HepG2 (cell line): ENCODE data around the gene SPEM2. TPM values are rescaled to one million over a fixed set of nuclear protein-coding genes. Genes with fewer than 3 reads are reported as not detected.

Source experiments
- ATAC-seq: fragments of 200-7000 bp; cut with Tn5 transposase; 3 replicates; pipeline ENCODE4 v1.9.1; 2020; ENCODE audit warnings: mild to moderate bottlenecking, moderate library complexity
- BruUV-seq: library from RNA; stranded (reverse); fragments of 400-500 nt; replicated peaks from 2 replicates; lab custom pipeline; 2021; lab: Mats Ljungman, UMichigan
- CTCF ChIA-PET: fragments of 300-600 bp; formaldehyde crosslinking; extraction: SDS; loops from one replicate; lab custom pipeline; 2021; ENCODE audit warnings: low total read pairs, inconsistent platforms, low intra/inter-chr PET ratio; lab: Yijun Ruan, JAX
- POLR2A ChIA-PET: fragments of 350-600 bp; sonication (Branson Sonifier 250); formaldehyde crosslinking; loops from one replicate; lab custom pipeline; 2020; ENCODE audit warnings: antibody characterized with exemption, inconsistent platforms; lab: Yijun Ruan, JAX
- DNase-seq: peaks from one replicate; pipeline ENCODE4 v3.0.0-alpha.2; 2015; ENCODE audit warnings: low spot score
- FAIRE-seq: peaks from 3 replicates; lab custom pipeline; 2011; peaks lifted over from hg19 to GRCh38; lab: Jason Lieb, UNC
- H2AFZ ChIP-seq: one replicate; pipeline ENCODE4 v1.6.1; 2011; ENCODE audit warnings: low read length, inconsistent platforms
- H3K27ac ChIP-seq: fragments of 300-600 bp; 3 replicates; pipeline ENCODE4 v1.8.0; 2011; ENCODE audit warnings: mixed run types, mild to moderate bottlenecking, mixed read lengths, low read length, inconsistent platforms; ENCODE audit not compliant: insufficient read depth; ENCODE audit errors: extremely low read length
- H3K27me3 ChIP-seq, 2 experiments: fragments of 200-600 bp in 1 of 2; 2 replicates in 1 of 2; 3 replicates in 1 of 2; pipeline versions ENCODE4 v1.6.0 to v1.8.0; 2011; ENCODE audit warnings: low read length in 2 of 2, mild to moderate bottlenecking in 2 of 2, moderate library complexity in 2 of 2, inconsistent platforms in 1 of 2; ENCODE audit not compliant: insufficient read depth in 2 of 2, control insufficient read depth in 1 of 2
- H3K36me3 ChIP-seq, 2 experiments: fragments of 200-600 bp in 1 of 2; replicated peaks in 1 of 2; 2 replicates in 1 of 2; 3 replicates in 1 of 2; pipeline versions ENCODE4 v1.5.1 to v1.8.0; 2011; ENCODE audit warnings: low read length in 2 of 2, inconsistent platforms in 1 of 2; ENCODE audit not compliant: insufficient read depth in 2 of 2, control insufficient read depth in 1 of 2
- H3K4me1 ChIP-seq: 2 replicates; pipeline ENCODE4 v1.5.1; 2012; ENCODE audit warnings: low read length, inconsistent platforms; ENCODE audit not compliant: insufficient read depth
- H3K4me2 ChIP-seq: 2 replicates; pipeline ENCODE4 v1.6.0; 2011; ENCODE audit warnings: low read depth, low read length, inconsistent platforms
- H3K4me3 ChIP-seq, 3 experiments: fragments of 200-600 bp in 1 of 3; sonication (generic), shearing (Covaris generic) in 1 of 3; replicated peaks in 1 of 3; 2 replicates each; pipeline ENCODE4 v1.5.1; 2011 to 2016; ENCODE audit warnings: low read length in 3 of 3, inconsistent platforms in 2 of 3, low read depth in 2 of 3, mild to moderate bottlenecking in 2 of 3, control low read depth in 1 of 3, mixed read lengths in 1 of 3; ENCODE audit not compliant: insufficient read depth in 1 of 3
- H3K79me2 ChIP-seq: one replicate; pipeline ENCODE4 v1.6.1; 2011; ENCODE audit warnings: low read length, inconsistent platforms; ENCODE audit not compliant: insufficient read depth
- H3K9ac ChIP-seq: 2 replicates; pipeline ENCODE4 v1.6.0; 2011; ENCODE audit warnings: mild to moderate bottlenecking, low read depth, low read length, inconsistent platforms; ENCODE audit not compliant: insufficient read depth
- H3K9me3 ChIP-seq: 2 replicates; pipeline ENCODE4 v1.5.1; 2012; ENCODE audit warnings: mild to moderate bottlenecking, low read length
- H4K20me1 ChIP-seq: 2 replicates; pipeline ENCODE4 v1.6.0; 2011; ENCODE audit warnings: inconsistent platforms, mild to moderate bottlenecking, low read length, moderate library complexity; ENCODE audit not compliant: insufficient read depth
- AHR ChIP-seq: IDR thresholded peaks from 2 replicates; pipeline ENCODE4 v1.6.1; 2018; ENCODE audit warnings: missing genetic modification reagents, missing compliant biosample characterization
- ASH2L ChIP-seq: fragments of 300-600, 200-600 bp; sonication (generic); IDR thresholded peaks from 2 replicates; pipeline ENCODE4 v1.7.0; 2017; ENCODE audit warnings: low read depth, mild to moderate bottlenecking, moderate library complexity, mixed read lengths, low read length; ENCODE audit not compliant: insufficient read length
- CCDC6 ChIP-seq: sonication (generic); formaldehyde crosslinking; IDR thresholded peaks from 2 replicates; pipeline ENCODE4 v1.8.1; 2022; ENCODE audit warnings: mild to moderate bottlenecking, missing genetic modification reagents, moderate library complexity
- HMGXB4 ChIP-seq, 2 experiments: sonication (generic) in 1 of 2; formaldehyde crosslinking in 1 of 2; IDR thresholded peaks; 2 replicates each; pipeline versions ENCODE4 v1.4.0 to v1.6.1; 2018 to 2020; ENCODE audit warnings: missing genetic modification reagents in 2 of 2, borderline replicate concordance in 1 of 2, low read depth in 1 of 2, mild to moderate bottlenecking in 1 of 2, missing biosample characterization in 1 of 2
- POLR2AphosphoS5 ChIP-seq: IDR thresholded peaks from 2 replicates; pipeline ENCODE4 v1.6.1; 2012; ENCODE audit warnings: low read depth, low read length
- RCOR2 ChIP-seq: IDR thresholded peaks from 2 replicates; pipeline ENCODE4 v1.6.1; 2016; ENCODE audit warnings: missing biosample characterization, missing genetic modification reagents
- SALL1 ChIP-seq: sonication (generic); formaldehyde crosslinking; IDR thresholded peaks from 2 replicates; pipeline ENCODE4 v1.8.0; 2022; ENCODE audit warnings: mild to moderate bottlenecking, missing genetic modification reagents
- SATB2 ChIP-seq: sonication (generic); formaldehyde crosslinking; IDR thresholded peaks from 2 replicates; pipeline ENCODE4 v1.5.0; 2020; ENCODE audit warnings: missing genetic modification reagents
- TFDP1 ChIP-seq: IDR thresholded peaks from 2 replicates; pipeline ENCODE4 v1.6.1; 2016; ENCODE audit warnings: missing compliant biosample characterization, missing genetic modification reagents, borderline replicate concordance
- ZKSCAN8 ChIP-seq: IDR thresholded peaks from 2 replicates; pipeline ENCODE4 v1.6.1; 2016; ENCODE audit warnings: borderline replicate concordance, missing genetic modification reagents, missing compliant biosample characterization
- ZNF18 ChIP-seq: sonication (generic); formaldehyde crosslinking; IDR thresholded peaks from 2 replicates; pipeline ENCODE4 v1.8.0; 2022; ENCODE audit warnings: mild to moderate bottlenecking, missing genetic modification reagents; ENCODE audit not compliant: insufficient replicate concordance
- ZNF207 ChIP-seq: fragments of 450-650 bp; IDR thresholded peaks from 2 replicates; pipeline ENCODE4 v1.6.1; 2016; ENCODE audit warnings: antibody characterized with exemption, borderline replicate concordance
- ZNF225 ChIP-seq: sonication (generic); formaldehyde crosslinking; IDR thresholded peaks from 2 replicates; pipeline ENCODE4 v1.4.0; 2020; ENCODE audit warnings: mild to moderate bottlenecking, missing genetic modification reagents
- ZNF589 ChIP-seq: sonication (generic); formaldehyde crosslinking; conservative IDR thresholded peaks from 2 replicates; pipeline ENCODE4 v1.8.0; 2022; ENCODE audit warnings: mild to moderate bottlenecking, moderate library complexity, missing genetic modification reagents
- ZNF672 ChIP-seq: sonication (generic); formaldehyde crosslinking; IDR thresholded peaks from 2 replicates; pipeline ENCODE4 v1.8.1; 2022; ENCODE audit warnings: missing genetic modification reagents
- WGBS: methylation state at CpG from one replicate; pipeline ENCODE4 v1.1.6; 2017; ENCODE audit warnings: low lambda C conversion rate; 5-methylcytosine and 5-hydroxymethylcytosine counted together
- in situ Hi-C: cut with HindIII; loops from 2 replicates; pipeline ENCODE4 v1.10.0; 2017; ENCODE audit warnings: low pct_unique_long_range_greater_than_20kb; ENCODE audit not compliant: extremely low pct_ligation_motif_present
- intact Hi-C: fragments of 100-400 bp; cut with micrococcal nuclease; formaldehyde crosslinking; loops from one replicate; pipeline ENCODE4 v1.10.0; 2022; ENCODE audit not compliant: unreplicated experiment
- polyA plus RNA-seq, 8 experiments: library from polyadenylated mRNA; depleted of rRNA in 3 of 8; stranded (reverse) in 7 of 8; unstranded in 1 of 8; fragments of >200 nt; fragmentation: Illumina TruSeq in 4 of 8; extraction: Trizol in 4 of 8; gene quantifications; 2 replicates each; pipeline versions ENCODE4 v1.2.1 to v1.2.3, GENCODE V29; 2011 to 2016; ENCODE audit warnings: low read depth in 4 of 8, missing spikeins in 1 of 8, mixed read lengths in 1 of 8; ENCODE audit not compliant: insufficient read depth in 1 of 8
- total RNA-seq, 5 experiments: library from RNA; depleted of rRNA; stranded (reverse); fragments of >200 nt; fragmentation: Illumina TruSeq; extraction: Trizol; gene quantifications; 2 replicates each; pipeline ENCODE4 v1.2.3, GENCODE V29; 2016; ENCODE audit warnings: low read depth in 1 of 5
- TF ChIP-seq, protein P1 (sequence below): sonication (generic); formaldehyde crosslinking; IDR thresholded peaks from 2 replicates; pipeline ENCODE4 v1.4.0; 2020; ENCODE audit warnings: missing genetic modification reagents, borderline replicate concordance
- TF ChIP-seq, protein P2 (sequence below): sonication (generic); formaldehyde crosslinking; conservative IDR thresholded peaks from 2 replicates; pipeline ENCODE4 v1.4.0; 2020; ENCODE audit warnings: missing genetic modification reagents

Gene SPEM2
- total and polyA plus RNA-seq, 2 of the 13 experiments (the other 11 are each of a cell fraction or from before 2014, with no cell fraction given), result not detected

DNA sequence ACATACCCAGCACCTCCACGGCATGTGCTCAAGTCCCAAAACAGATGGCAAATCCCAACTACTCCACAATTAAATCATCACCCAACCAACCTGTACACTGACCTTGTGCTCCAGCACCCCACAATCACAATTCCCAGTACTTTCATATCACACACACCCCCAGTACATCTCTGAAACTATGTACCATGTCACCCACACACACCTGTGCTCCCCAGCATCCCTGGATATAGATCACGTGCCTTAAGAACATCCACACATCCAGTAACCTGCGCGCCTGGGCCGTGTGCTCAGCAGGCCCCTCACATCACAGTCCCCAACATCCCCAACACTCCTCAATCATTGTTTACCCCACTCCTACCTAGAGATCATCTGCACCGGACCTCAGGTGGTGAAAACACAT lies 15.7 kb upstream of the SPEM2 start:
- 85% methylated on average over 6 of the region's 6 CpGs for WGBS
- H3K4me3 ChIP-seq, result no peak overlapping the region
- H3K27ac ChIP-seq, result no peak overlapping the region
- peaks cover 10% of the 10 kb centered on the region for H3K4me1 ChIP-seq
- H2AFZ ChIP-seq, result no peak overlapping the region
- ATAC-seq, result no peak
- intact Hi-C loops, result no loop called here
- no peaks in the 10 kb centered on the region for H3K27me3 ChIP-seq
- no peak for FAIRE-seq
- no TSS peak for BruUV-seq
- in situ Hi-C loops, result no loop called here
- no peaks in the 10 kb centered on the region for H3K79me2 ChIP-seq
- H3K4me2 ChIP-seq, result no peak overlapping the region
- H3K9me3 ChIP-seq, result no peaks in the 10 kb centered on the region
- TF ChIP-seq POLR2AphosphoS5, result no peak
- TF ChIP-seq RCOR2 (CRISPR knock-in tag), result no peak
- TF ChIP-seq TFDP1 (CRISPR knock-in tag), result no peak
- TF ChIP-seq SATB2 (CRISPR knock-in tag), result no peak
- TF ChIP-seq ZNF225 (CRISPR knock-in tag), result no peak
- TF ChIP-seq HMGXB4 (CRISPR knock-in tag; IDR thresholded peaks at IDR 0.05; ENCODE audit: borderline replicate concordance in 1 of 2, low read depth in 1 of 2), result no peak
- TF ChIP-seq ZKSCAN8 (CRISPR knock-in tag), result no peak
- no peak for TF ChIP-seq SALL1 (CRISPR knock-in tag)
- TF ChIP-seq ASH2L, result no peak
- no peak for TF ChIP-seq CCDC6 (CRISPR knock-in tag)
- TF ChIP-seq, protein P1, sequence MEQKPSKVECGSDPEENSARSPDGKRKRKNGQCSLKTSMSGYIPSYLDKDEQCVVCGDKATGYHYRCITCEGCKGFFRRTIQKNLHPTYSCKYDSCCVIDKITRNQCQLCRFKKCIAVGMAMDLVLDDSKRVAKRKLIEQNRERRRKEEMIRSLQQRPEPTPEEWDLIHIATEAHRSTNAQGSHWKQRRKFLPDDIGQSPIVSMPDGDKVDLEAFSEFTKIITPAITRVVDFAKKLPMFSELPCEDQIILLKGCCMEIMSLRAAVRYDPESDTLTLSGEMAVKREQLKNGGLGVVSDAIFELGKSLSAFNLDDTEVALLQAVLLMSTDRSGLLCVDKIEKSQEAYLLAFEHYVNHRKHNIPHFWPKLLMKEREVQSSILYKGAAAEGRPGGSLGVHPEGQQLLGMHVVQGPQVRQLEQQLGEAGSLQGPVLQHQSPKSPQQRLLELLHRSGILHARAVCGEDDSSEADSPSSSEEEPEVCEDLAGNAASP (CRISPR knock-in tag), result no peak
- no peak for TF ChIP-seq ZNF672
- TF ChIP-seq, protein P2, sequence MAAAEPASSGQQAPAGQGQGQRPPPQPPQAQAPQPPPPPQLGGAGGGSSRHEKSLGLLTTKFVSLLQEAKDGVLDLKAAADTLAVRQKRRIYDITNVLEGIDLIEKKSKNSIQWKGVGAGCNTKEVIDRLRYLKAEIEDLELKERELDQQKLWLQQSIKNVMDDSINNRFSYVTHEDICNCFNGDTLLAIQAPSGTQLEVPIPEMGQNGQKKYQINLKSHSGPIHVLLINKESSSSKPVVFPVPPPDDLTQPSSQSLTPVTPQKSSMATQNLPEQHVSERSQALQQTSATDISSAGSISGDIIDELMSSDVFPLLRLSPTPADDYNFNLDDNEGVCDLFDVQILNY (CRISPR knock-in tag), result no peak
- no peak for TF ChIP-seq ZNF18 (CRISPR knock-in tag)
- no peak for TF ChIP-seq AHR (CRISPR knock-in tag)
- no peak for TF ChIP-seq ZNF207
- TF ChIP-seq ZNF589 (CRISPR knock-in tag), result no peak
- no peak overlapping the region for H3K9ac ChIP-seq
- DNase-seq, result no peak
- H3K36me3 ChIP-seq, result 0 out of 5 replicates have a peak, but pooled peaks cover 0 to 2% of the 10 kb centered on the region in 2 experiments
- CTCF ChIA-PET, result no interaction called here
- H4K20me1 ChIP-seq, result no peaks in the 10 kb centered on the region
- POLR2A ChIA-PET, result no interaction called here
